Peyer's patch (tissue), 4 donors: Measurements from ENCODE around the gene PPP1R12B.
"Not testable (repeated sequence)": the region's sequence is repeated elsewhere in the genome, so short reads cannot be mapped to it uniquely, and the experiment has no call there.

ENCODE experiments used
- POLR2A ChIP-seq, 2 donors: fragments of 450-650 bp; IDR thresholded peaks; one replicate each; pipeline ENCODE4 v1.5.1; 2017; ENCODE audit warnings: antibody characterized with exemption in 2 of 2, mild to moderate bottlenecking in 2 of 2, moderate library complexity in 2 of 2
- TF ChIP-seq, protein P1 (sequence below), 6 experiments: fragments of 450-650 bp in 4 of 6; fragments of 200-600 bp in 2 of 6; sonication (generic) in 1 of 6; IDR thresholded peaks; one replicate each; pipeline ENCODE4 v1.5.1; 2017 to 2019; ENCODE audit warnings: antibody characterized with exemption in 6 of 6, mild to moderate bottlenecking in 3 of 6, moderate library complexity in 1 of 6

DNA sequence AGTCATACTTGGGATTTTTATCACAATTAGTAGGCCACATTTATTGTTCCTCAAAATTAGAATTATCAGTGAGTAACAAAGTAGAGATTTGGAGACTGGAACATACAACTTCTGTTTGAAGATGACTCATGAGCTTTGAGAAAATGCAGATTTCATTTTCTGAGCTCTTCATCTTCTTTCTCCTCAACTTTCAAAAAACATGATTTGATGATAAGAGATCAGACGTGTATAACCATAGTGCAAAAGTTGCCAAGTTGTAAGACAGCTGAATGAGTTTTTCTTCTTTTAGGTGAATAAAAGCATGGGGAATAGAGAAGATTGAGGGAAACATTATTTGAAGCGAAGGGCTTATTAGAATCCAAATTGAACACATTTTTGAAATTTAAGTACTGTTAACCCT lies 58.4 kb downstream of the PPP1R12B start:
- TF ChIP-seq POLR2A (IDR thresholded peaks at IDR 0.05) = not testable (repeated sequence)
- TF ChIP-seq, protein P1, sequence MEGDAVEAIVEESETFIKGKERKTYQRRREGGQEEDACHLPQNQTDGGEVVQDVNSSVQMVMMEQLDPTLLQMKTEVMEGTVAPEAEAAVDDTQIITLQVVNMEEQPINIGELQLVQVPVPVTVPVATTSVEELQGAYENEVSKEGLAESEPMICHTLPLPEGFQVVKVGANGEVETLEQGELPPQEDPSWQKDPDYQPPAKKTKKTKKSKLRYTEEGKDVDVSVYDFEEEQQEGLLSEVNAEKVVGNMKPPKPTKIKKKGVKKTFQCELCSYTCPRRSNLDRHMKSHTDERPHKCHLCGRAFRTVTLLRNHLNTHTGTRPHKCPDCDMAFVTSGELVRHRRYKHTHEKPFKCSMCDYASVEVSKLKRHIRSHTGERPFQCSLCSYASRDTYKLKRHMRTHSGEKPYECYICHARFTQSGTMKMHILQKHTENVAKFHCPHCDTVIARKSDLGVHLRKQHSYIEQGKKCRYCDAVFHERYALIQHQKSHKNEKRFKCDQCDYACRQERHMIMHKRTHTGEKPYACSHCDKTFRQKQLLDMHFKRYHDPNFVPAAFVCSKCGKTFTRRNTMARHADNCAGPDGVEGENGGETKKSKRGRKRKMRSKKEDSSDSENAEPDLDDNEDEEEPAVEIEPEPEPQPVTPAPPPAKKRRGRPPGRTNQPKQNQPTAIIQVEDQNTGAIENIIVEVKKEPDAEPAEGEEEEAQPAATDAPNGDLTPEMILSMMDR (IDR thresholded peaks at IDR 0.05) = not testable (repeated sequence)
